Measurements from ENCODE around the gene CYB561A3. TPM values are rescaled to one million over a fixed set of nuclear protein-coding genes. Genes with fewer than 3 reads are reported as not detected.

The CYB561A3 gene
- total and polyA plus RNA-seq, 2 of the 13 experiments (the other 11 are each of a cell fraction or from before 2014, with no cell fraction given), result 11.4 to 14.9 TPM

DNA sequence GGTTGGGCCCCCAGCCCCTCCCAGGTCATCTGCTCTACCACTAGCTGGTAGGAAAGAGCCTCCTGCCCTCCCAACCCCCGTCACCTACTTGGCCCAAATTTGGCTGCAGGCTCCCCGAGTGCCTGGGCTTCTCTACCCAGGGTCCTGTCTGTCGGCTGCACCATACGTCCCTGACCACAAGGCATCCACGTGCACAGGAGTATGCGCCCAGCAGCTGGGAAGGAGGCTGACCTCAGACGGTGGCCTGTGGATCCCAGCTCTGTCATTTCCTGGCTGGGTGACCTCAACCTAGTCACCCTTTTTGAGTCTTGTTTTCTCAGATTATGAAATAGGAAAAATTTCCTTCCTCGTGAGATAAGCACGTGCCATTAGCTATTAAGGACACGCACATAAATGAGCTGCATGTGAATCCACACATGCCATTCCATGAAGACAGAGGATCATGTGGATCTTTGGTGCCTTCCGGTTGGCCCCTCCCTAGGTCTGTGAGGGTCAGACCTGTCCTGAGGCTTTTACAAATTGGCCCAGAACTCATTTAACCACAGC, 13.7 kb downstream of the CYB561A3 start (continued):
- TF ChIP-seq, protein P1, sequence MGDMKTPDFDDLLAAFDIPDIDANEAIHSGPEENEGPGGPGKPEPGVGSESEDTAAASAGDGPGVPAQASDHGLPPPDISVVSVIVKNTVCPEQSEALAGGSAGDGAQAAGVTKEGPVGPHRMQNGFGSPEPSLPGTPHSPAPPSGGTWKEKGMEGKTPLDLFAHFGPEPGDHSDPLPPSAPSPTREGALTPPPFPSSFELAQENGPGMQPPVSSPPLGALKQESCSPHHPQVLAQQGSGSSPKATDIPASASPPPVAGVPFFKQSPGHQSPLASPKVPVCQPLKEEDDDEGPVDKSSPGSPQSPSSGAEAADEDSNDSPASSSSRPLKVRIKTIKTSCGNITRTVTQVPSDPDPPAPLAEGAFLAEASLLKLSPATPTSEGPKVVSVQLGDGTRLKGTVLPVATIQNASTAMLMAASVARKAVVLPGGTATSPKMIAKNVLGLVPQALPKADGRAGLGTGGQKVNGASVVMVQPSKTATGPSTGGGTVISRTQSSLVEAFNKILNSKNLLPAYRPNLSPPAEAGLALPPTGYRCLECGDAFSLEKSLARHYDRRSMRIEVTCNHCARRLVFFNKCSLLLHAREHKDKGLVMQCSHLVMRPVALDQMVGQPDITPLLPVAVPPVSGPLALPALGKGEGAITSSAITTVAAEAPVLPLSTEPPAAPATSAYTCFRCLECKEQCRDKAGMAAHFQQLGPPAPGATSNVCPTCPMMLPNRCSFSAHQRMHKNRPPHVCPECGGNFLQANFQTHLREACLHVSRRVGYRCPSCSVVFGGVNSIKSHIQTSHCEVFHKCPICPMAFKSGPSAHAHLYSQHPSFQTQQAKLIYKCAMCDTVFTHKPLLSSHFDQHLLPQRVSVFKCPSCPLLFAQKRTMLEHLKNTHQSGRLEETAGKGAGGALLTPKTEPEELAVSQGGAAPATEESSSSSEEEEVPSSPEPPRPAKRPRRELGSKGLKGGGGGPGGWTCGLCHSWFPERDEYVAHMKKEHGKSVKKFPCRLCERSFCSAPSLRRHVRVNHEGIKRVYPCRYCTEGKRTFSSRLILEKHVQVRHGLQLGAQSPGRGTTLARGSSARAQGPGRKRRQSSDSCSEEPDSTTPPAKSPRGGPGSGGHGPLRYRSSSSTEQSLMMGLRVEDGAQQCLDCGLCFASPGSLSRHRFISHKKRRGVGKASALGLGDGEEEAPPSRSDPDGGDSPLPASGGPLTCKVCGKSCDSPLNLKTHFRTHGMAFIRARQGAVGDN (CRISPR knock-in tag; IDR thresholded peaks at IDR 0.05), result peak; percentile 34; the same call in 1 of the 2 replicates

DNA sequence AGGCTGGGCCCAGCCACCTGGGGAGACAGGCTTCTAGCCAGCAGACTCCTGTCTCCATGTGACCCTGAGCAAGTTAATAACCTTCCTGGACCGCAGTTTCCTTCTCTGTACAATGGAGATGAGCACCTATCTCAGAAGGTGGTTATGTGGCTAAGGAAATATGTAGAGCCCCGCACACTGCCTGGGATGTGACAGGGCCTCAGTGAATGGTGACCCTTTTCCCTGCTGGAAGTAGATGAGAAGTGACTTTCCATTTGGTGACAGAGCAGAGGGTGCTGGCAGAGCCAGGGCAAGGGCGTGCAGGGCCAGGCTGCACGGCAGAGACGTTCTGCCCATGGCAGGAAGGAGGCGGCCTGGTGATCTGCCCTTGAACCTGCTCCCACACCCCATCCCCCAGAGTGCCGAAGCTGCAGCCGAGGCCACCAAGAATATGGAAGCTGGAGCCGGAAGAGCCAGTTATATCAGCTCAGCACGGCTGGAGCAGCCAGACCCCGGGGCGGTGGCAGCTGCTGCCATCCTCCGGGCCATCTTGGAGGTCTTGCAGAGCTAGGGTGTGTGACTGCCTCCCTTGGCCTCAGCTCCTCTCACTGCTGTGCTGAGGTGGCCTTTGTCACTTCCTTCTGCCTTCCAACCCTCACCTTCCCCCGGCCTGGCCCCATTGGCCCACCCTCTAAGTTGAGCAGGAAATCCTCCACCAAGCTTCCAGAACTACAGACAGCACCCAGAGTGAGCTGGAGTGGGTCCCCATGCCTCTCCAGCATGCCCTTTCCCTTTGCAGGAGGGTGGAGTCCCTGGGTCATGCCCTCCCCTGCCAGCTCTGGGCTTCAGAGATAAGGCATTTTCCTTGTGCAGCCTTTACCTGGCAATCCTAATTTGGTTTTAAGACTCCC, 15.5 kb downstream of the CYB561A3 start:
- Histone ChIP-seq H3K27ac (ENCODE audit: extremely low read length, insufficient read depth, low read length) (no peak overlapping the region), H3K36me3 (replicated peaks in 1 of 2; ENCODE audit: control insufficient read depth in 1 of 2, insufficient read depth in 2 of 2, low read length in 2 of 2) (peaks cover 46 to 63% of the 10 kb centered on the region in 2 experiments), H3K9ac (ENCODE audit: insufficient read depth, low read depth, low read length) (no peak overlapping the region), H2AFZ (ENCODE audit: low read length) (no peak overlapping the region), H3K9me3 (ENCODE audit: low read length) (no peaks in the 10 kb centered on the region), H3K4me3 (replicated peaks in 1 of 3; ENCODE audit: insufficient read depth in 1 of 3, low read depth in 2 of 3, low read length in 3 of 3) (no peak overlapping the region), H3K79me2 (ENCODE audit: insufficient read depth, low read length) (no peaks in the 10 kb centered on the region), H3K27me3 (ENCODE audit: control insufficient read depth in 1 of 2, insufficient read depth in 2 of 2, low read length in 2 of 2) (no peaks in the 10 kb centered on the region), H4K20me1 (ENCODE audit: insufficient read depth, low read length) (peaks cover 5% of the 10 kb centered on the region; the same call in 1 of the 2 replicates), H3K4me1 (ENCODE audit: insufficient read depth, low read length) (no peaks in the 10 kb centered on the region), H3K4me2 (ENCODE audit: low read depth, low read length) (no peak overlapping the region)
- WGBS (ENCODE audit: low lambda C conversion rate), result 97% methylated on average over 4 of the region's 14 CpGs
- POLR2A ChIA-PET, result interaction anchor here (0.7 to 1.2 kb wide), 4 partner anchors 10 to 15 kb away, joined by 3 to 9 read pairs (median 4); partner anchors contain the start of gene CYB561A3
- FAIRE-seq, result no peak
- in situ Hi-C loops (cut with HindIII; ENCODE audit: extremely low pct_ligation_motif_present, low pct_unique_long_range_greater_than_20kb), result no loop called here
- intact Hi-C loops (cut with micrococcal nuclease; ENCODE audit: unreplicated experiment), result no loop called here
- no peak for DNase-seq (ENCODE audit: low spot score)
- CTCF ChIA-PET (ENCODE audit: low intra/inter-chr PET ratio, low total read pairs), result no interaction called here
- no TSS peak for BruUV-seq (replicated peaks)
- ATAC-seq, result no peak
- TF ChIP-seq, protein P2, sequence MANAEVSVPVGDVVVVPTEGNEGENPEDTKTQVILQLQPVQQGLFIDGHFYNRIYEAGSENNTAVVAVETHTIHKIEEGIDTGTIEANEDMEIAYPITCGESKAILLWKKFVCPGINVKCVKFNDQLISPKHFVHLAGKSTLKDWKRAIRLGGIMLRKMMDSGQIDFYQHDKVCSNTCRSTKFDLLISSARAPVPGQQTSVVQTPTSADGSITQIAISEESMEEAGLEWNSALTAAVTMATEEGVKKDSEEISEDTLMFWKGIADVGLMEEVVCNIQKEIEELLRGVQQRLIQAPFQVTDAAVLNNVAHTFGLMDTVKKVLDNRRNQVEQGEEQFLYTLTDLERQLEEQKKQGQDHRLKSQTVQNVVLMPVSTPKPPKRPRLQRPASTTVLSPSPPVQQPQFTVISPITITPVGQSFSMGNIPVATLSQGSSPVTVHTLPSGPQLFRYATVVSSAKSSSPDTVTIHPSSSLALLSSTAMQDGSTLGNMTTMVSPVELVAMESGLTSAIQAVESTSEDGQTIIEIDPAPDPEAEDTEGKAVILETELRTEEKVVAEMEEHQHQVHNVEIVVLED (CRISPR knock-in tag; IDR thresholded peaks at IDR 0.05; ENCODE audit: borderline replicate concordance), result no peak
- TF ChIP-seq, protein P3, sequence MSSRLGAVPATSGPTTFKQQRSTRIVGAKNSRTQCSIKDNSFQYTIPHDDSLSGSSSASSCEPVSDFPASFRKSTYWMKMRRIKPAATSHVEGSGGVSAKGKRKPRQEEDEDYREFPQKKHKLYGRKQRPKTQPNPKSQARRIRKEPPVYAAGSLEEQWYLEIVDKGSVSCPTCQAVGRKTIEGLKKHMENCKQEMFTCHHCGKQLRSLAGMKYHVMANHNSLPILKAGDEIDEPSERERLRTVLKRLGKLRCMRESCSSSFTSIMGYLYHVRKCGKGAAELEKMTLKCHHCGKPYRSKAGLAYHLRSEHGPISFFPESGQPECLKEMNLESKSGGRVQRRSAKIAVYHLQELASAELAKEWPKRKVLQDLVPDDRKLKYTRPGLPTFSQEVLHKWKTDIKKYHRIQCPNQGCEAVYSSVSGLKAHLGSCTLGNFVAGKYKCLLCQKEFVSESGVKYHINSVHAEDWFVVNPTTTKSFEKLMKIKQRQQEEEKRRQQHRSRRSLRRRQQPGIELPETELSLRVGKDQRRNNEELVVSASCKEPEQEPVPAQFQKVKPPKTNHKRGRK (CRISPR knock-in tag; IDR thresholded peaks at IDR 0.05), result no peak
- no peak for TF ChIP-seq ZNF225 (CRISPR knock-in tag; IDR thresholded peaks at IDR 0.05)

Measured in HepG2 (cell line).